C4-2B (cell line): ENCODE data around the gene HDAC4.

Experiments
- CTCF ChIP-seq: fragments of 450-650 bp; conservative IDR thresholded peaks from 2 replicates; pipeline ENCODE4 v1.5.1; 2017; ENCODE audit warnings: mild to moderate bottlenecking
- ZFX ChIP-seq: fragments of 450-650 bp; IDR thresholded peaks from 2 replicates; pipeline ENCODE4 v1.6.1; 2017

- no peak for TF ChIP-seq ZFX
- TF ChIP-seq CTCF, result no peak
Measured at GRCh38 chr2:239250216-239251081, 150.4 kb downstream of the HDAC4 start.
